ENCODE measurements around the gene ATG7.
"Not testable (repeated sequence)": the region's sequence is repeated elsewhere in the genome, so short reads cannot be mapped to it uniquely, and the experiment has no call there.

Gene ATG7

GRCh38 chr3:11393401-11393800 lies 121.2 kb downstream of the ATG7 start:
- no peak for TF ChIP-seq CTCF (IDR thresholded peaks at IDR 0.05; ENCODE audit: borderline replicate concordance, insufficient read depth, low read depth, low read length)
- H3K4me3 ChIP-seq (ENCODE audit: low read depth, low read length) = no peak overlapping the region

- TF ChIP-seq CTCF (IDR thresholded peaks at IDR 0.05; ENCODE audit: borderline replicate concordance, insufficient read depth, low read depth, low read length) = no peak
- no peak overlapping the region for H3K4me3 ChIP-seq (ENCODE audit: low read depth, low read length)
Observed at GRCh38 chr3:11394392-11394791, 122.2 kb downstream of the ATG7 start.

- TF ChIP-seq CTCF (IDR thresholded peaks at IDR 0.05; ENCODE audit: borderline replicate concordance, insufficient read depth, low read depth, low read length) = no peak
- no peak overlapping the region for H3K4me3 ChIP-seq (ENCODE audit: low read depth, low read length)
Observed at GRCh38 chr3:11400213-11400612, 128.0 kb downstream of the ATG7 start.

- no peak for TF ChIP-seq CTCF (IDR thresholded peaks at IDR 0.05; ENCODE audit: borderline replicate concordance, insufficient read depth, low read depth, low read length)
- H3K4me3 ChIP-seq (ENCODE audit: low read depth, low read length) = no peak overlapping the region
Observed at GRCh38 chr3:11401434-11401833, 129.2 kb downstream of the ATG7 start.

- TF ChIP-seq CTCF (IDR thresholded peaks at IDR 0.05; ENCODE audit: borderline replicate concordance, insufficient read depth, low read depth, low read length) = no peak
- H3K4me3 ChIP-seq (ENCODE audit: low read depth, low read length) = no peak overlapping the region
Observed at GRCh38 chr3:11405323-11405722, 133.1 kb downstream of the ATG7 start.

- no peak for TF ChIP-seq CTCF (IDR thresholded peaks at IDR 0.05; ENCODE audit: borderline replicate concordance, insufficient read depth, low read depth, low read length)
- H3K4me3 ChIP-seq (ENCODE audit: low read depth, low read length) = no peak overlapping the region
Observed at GRCh38 chr3:11407644-11408043, 135.4 kb downstream of the ATG7 start.

- H3K4me3 ChIP-seq (ENCODE audit: low read depth, low read length) = not testable (repeated sequence)
Observed at GRCh38 chr3:11408324-11408859, 136.2 kb downstream of the ATG7 start.

GRCh38 chr3:11410564-11410963 lies 138.4 kb downstream of the ATG7 start:
- TF ChIP-seq CTCF (IDR thresholded peaks at IDR 0.05; ENCODE audit: borderline replicate concordance, insufficient read depth, low read depth, low read length) = no peak
- H3K4me3 ChIP-seq (ENCODE audit: low read depth, low read length) = no peak overlapping the region
